Measurements from ENCODE around the gene HOXB9. TPM values are rescaled to one million over a fixed set of nuclear protein-coding genes. Genes with fewer than 3 reads are reported as not detected.

The HOXB9 gene
- polyA plus RNA-seq, 3 donors, result not detected

GRCh38 chr17:48619826-48620449, 6.2 kb downstream of the HOXB9 start:
- Histone ChIP-seq H3K4me1 (ENCODE audit: control insufficient read depth in 1 of 2, insufficient read depth in 2 of 2, low read length in 2 of 2) (peaks cover 0 to 2% of the 10 kb centered on the region in 2 donors), H3K4me3 (replicated peaks in 1 of 3; ENCODE audit: low read depth in 2 of 3, low read length in 3 of 3) (no peak overlapping the region), H3K36me3 (replicated peaks in 1 of 2; ENCODE audit: control insufficient read depth in 1 of 2, insufficient read depth in 2 of 2, low read length in 2 of 2) (no peaks in the 10 kb centered on the region), H3K9me3 (replicated peaks in 1 of 2; ENCODE audit: control insufficient read depth in 1 of 2, insufficient read depth in 1 of 2, low read length in 2 of 2) (peaks cover 4 to 49% of the 10 kb centered on the region in 2 donors), H4K20me1 (ENCODE audit: insufficient read depth, low read length) (no peaks in the 10 kb centered on the region), H3K27me3 (ENCODE audit: control insufficient read depth in 2 of 2, insufficient read depth in 2 of 2, low read length in 2 of 2) (peaks cover 87 to 100% of the 10 kb centered on the region in 2 donors), H2AFZ (ENCODE audit: insufficient read depth, low read depth, low read length, poor library complexity, severe bottlenecking) (no peak overlapping the region), H3K4me2 (replicated peaks; ENCODE audit: extremely low read depth, low read length, poor library complexity, severe bottlenecking) (no peak overlapping the region), H3K79me2 (ENCODE audit: insufficient read depth, low read length) (no peaks in the 10 kb centered on the region), H3K9ac (ENCODE audit: insufficient read depth, low read length, poor library complexity, severe bottlenecking) (no peak overlapping the region), H3K27ac (ENCODE audit: low read depth in 1 of 2, low read length in 2 of 2) (no peak overlapping the region)
- intact Hi-C loops (cut with micrococcal nuclease), result loop anchor here in 1 of 2 donors (5.0 kb wide), 2 partner anchors 283 to 593 kb away; no protein-coding TSS in a partner anchor
- Mint-ChIP-seq H3K4me1 (peaks cover 8% of the 10 kb centered on the region), H3K36me3 (peaks cover 3 to 7% of the 10 kb centered on the region in 2 donors), H3K27ac (no peak overlapping the region), H3K9me3 (peaks cover 0 to 20% (median 5%) of the 10 kb centered on the region in 7 donors), H3K4me3 (peak overlapping the region in 1 of 2 donors; percentile 69), H3K27me3 (ENCODE audit: low read depth in 3 of 3) (peaks cover 97 to 100% (median 98%) of the 10 kb centered on the region in 3 donors)
- whole genome bisulfite sequencing (ENCODE audit: insufficient coverage), result 84% methylated on average over 23 of the region's 32 CpGs
- no peak for TF ChIP-seq CTCF (IDR thresholded peaks at IDR 0.05)
- no peak for DNase-seq

GRCh38 chr17:48618256-48618896, 7.8 kb downstream of the HOXB9 start:
- H3K27me3 Mint-ChIP-seq (ENCODE audit: low read depth in 3 of 3), result peaks cover 99 to 100% (median 99%) of the 10 kb centered on the region in 3 donors
- no peaks in the 10 kb centered on the region for H3K36me3 ChIP-seq (replicated peaks in 1 of 2; ENCODE audit: control insufficient read depth in 1 of 2, insufficient read depth in 2 of 2, low read length in 2 of 2)
- H3K79me2 ChIP-seq (ENCODE audit: insufficient read depth, low read length), result no peaks in the 10 kb centered on the region
- peaks cover 4 to 47% of the 10 kb centered on the region in 2 donors for H3K9me3 ChIP-seq (replicated peaks in 1 of 2; ENCODE audit: control insufficient read depth in 1 of 2, insufficient read depth in 1 of 2, low read length in 2 of 2)
- H4K20me1 ChIP-seq (ENCODE audit: insufficient read depth, low read length), result no peaks in the 10 kb centered on the region
- no peak overlapping the region for H3K27ac Mint-ChIP-seq
- no peak overlapping the region for H3K4me2 ChIP-seq (replicated peaks; ENCODE audit: extremely low read depth, low read length, poor library complexity, severe bottlenecking)
- peak overlapping the region in 1 of 2 donors; percentile 84 for H3K4me3 Mint-ChIP-seq
- peaks cover 13% of the 10 kb centered on the region for H3K4me1 Mint-ChIP-seq
- peaks cover 3 to 7% of the 10 kb centered on the region in 2 donors for H3K36me3 Mint-ChIP-seq
- peaks cover 0 to 23% (median 7%) of the 10 kb centered on the region in 7 donors for H3K9me3 Mint-ChIP-seq
- WGBS (ENCODE audit: insufficient coverage), result 4% methylated on average over 20 of the region's 25 CpGs
- DNase-seq, result peak; percentile 68 to 75 (median 70)
- H2AFZ ChIP-seq (ENCODE audit: insufficient read depth, low read depth, low read length, poor library complexity, severe bottlenecking), result no peak overlapping the region
- peak; percentile 98 for TF ChIP-seq CTCF (IDR thresholded peaks at IDR 0.05)
- H3K27me3 ChIP-seq (ENCODE audit: control insufficient read depth in 2 of 2, insufficient read depth in 2 of 2, low read length in 2 of 2), result peaks cover 86 to 100% of the 10 kb centered on the region in 2 donors
- no peak overlapping the region for H3K27ac ChIP-seq (ENCODE audit: low read depth in 1 of 2, low read length in 2 of 2)
- no peak overlapping the region for H3K9ac ChIP-seq (ENCODE audit: insufficient read depth, low read length, poor library complexity, severe bottlenecking)
- H3K4me1 ChIP-seq (ENCODE audit: control insufficient read depth in 1 of 2, insufficient read depth in 2 of 2, low read length in 2 of 2), result peaks cover 4 to 7% of the 10 kb centered on the region in 2 donors
- no peak overlapping the region for H3K4me3 ChIP-seq (replicated peaks in 1 of 3; ENCODE audit: low read depth in 2 of 3, low read length in 3 of 3)
- intact Hi-C loops (cut with micrococcal nuclease), result loop anchor here in 1 of 2 donors (5.0 kb wide), 2 partner anchors 281 to 591 kb away; no protein-coding TSS in a partner anchor
